GM12878 (cell line): Measurements from ENCODE around the gene SRM. TPM values are rescaled to one million over a fixed set of nuclear protein-coding genes. Genes with fewer than 3 reads are reported as not detected.

Experiments used
- EP300 ChIP-seq, 2 experiments: fragments of 150-350 bp in 1 of 2; IDR thresholded peaks; 2 replicates each; pipeline ENCODE4 v1.6.1; 2011 to 2012; ENCODE audit warnings: low read depth in 2 of 2, low read length in 2 of 2, borderline replicate concordance in 1 of 2, improper control_type of control experiment in 1 of 2, inconsistent platforms in 1 of 2; ENCODE audit not compliant: control insufficient read depth in 1 of 2
- GATAD2B ChIP-seq: fragments of 450-650 bp; conservative IDR thresholded peaks from 2 replicates; pipeline ENCODE4 v1.6.1; 2017; ENCODE audit warnings: low read depth, mild to moderate bottlenecking, moderate library complexity
- JUND ChIP-seq: IDR thresholded peaks from 2 replicates; pipeline ENCODE4 v1.6.1; 2012; ENCODE audit warnings: low read depth, mild to moderate bottlenecking, low read length, improper control_type of control experiment, moderate library complexity
- RUNX3 ChIP-seq: IDR thresholded peaks from 2 replicates; pipeline ENCODE4 v1.6.1; 2012; ENCODE audit warnings: low read length, inconsistent platforms
- TARDBP ChIP-seq: IDR thresholded peaks from 2 replicates; pipeline ENCODE4 v1.6.1; 2016; ENCODE audit warnings: borderline replicate concordance
- polyA plus RNA-seq, 11 experiments: library from polyadenylated mRNA; depleted of rRNA in 4 of 11; unstranded in 6 of 11; stranded (reverse) in 5 of 11; fragments of >200 nt; fragmentation: Nextera tagmentation in 4 of 11; fragmentation: Illumina TruSeq in 1 of 11; extraction: Ambion mirVana in 4 of 11; extraction: Trizol in 1 of 11; gene quantifications; 1 replicate in 1 of 11; 2 replicates in 10 of 11; pipeline versions ENCODE4 v1.2.1 to v1.2.3, GENCODE V29; 2011 to 2016; ENCODE audit warnings: inconsistent platforms in 2 of 11, missing spikeins in 2 of 11, low read depth in 1 of 11
- total RNA-seq, 4 experiments: library from RNA; depleted of rRNA in 3 of 4; stranded (reverse); fragments of >200 nt in 3 of 4; fragmentation: Illumina TruSeq in 1 of 4; extraction: Trizol in 1 of 4; gene quantifications; 2 replicates each; pipeline versions ENCODE4 v1.2.1 to v1.2.3, GENCODE V29; 2013 to 2021
- TF ChIP-seq, protein P1 (sequence below): fragments of 150-350 bp; IDR thresholded peaks from 2 replicates; pipeline ENCODE4 v1.6.1; 2014; ENCODE audit warnings: mild to moderate bottlenecking, low read depth, low read length

The SRM gene
- total and polyA plus RNA-seq, 10 of the 15 experiments (the other 5 are each of a cell fraction or from before 2014, with no cell fraction given) = 16.7 to 255 (median 81.2) TPM

DNA sequence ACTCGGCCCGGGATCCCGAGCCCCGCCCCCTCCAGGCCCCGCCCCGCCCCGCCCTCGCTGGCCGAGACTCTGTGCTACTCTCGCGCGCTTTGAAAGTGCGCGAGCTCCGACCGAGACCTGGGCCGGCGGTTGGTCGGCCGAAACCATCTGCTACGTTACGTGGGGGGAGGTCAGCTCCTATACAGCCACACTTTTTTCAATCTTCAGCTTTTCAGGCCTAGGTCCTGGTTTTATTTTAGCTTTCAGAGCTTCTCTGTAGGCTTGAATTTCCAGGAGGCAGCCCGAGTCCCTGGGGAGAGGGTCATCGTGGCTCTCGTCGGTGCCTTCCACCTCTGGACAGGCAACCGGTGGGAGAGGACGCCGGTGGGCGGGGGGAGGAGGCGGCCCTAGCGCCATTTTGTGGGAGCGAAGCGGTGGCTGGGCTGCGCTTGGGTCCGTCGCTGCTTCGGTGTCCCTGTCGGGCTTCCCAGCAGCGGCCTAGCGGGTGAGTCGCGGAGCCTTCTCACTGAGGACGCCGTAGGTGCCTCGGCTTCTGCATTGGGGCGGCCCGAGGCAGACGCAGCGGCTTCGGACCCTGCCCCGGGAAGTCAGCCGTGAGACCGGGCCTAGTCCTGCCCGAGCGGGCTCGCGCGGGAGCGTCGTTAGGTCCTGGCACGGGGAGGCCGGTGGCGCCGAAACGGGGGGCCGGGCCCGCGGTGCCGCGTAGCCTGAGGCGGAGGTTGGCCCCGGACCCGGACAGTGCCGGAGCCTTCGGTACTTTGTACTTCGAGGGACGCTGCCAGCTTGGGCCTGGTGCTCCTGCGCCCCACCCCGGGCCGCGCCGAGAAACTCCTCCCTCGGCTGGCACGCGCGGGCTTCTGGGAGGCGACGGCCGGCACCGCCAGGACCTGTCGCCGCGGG lies 47.3 kb downstream of the SRM start, which contains the start of gene TARDBP (continued):
- TF ChIP-seq, protein P1, sequence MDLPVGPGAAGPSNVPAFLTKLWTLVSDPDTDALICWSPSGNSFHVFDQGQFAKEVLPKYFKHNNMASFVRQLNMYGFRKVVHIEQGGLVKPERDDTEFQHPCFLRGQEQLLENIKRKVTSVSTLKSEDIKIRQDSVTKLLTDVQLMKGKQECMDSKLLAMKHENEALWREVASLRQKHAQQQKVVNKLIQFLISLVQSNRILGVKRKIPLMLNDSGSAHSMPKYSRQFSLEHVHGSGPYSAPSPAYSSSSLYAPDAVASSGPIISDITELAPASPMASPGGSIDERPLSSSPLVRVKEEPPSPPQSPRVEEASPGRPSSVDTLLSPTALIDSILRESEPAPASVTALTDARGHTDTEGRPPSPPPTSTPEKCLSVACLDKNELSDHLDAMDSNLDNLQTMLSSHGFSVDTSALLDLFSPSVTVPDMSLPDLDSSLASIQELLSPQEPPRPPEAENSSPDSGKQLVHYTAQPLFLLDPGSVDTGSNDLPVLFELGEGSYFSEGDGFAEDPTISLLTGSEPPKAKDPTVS = 0 out of 2 replicates have a peak, but pooled peaks have one; percentile 31
- TF ChIP-seq EP300 (IDR thresholded peaks at IDR 0.05; ENCODE audit: borderline replicate concordance in 1 of 2, control insufficient read depth in 1 of 2, low read depth in 2 of 2, low read length in 2 of 2) (peak in 1 of 2 experiments; percentile 11; a peak in 1 of 4 replicates), JUND (peak; percentile 99), GATAD2B (peak; percentile 94), TARDBP (peak; percentile 63; the same call in 1 of the 2 replicates), RUNX3 (peak; percentile 74)

Other genes starting within 250 kb of the SRM start
- gene TARDBP, start 47.4 kb downstream of the SRM start, total RNA-seq (2014; rRNA removed) = 55.6 and 64.1 TPM in 2 replicates
- 124 and 135 TPM in 2 replicates for gene TARDBP, start 47.4 kb downstream of the SRM start, total RNA-seq (2014; rRNA removed; fragmentation: Illumina TruSeq; extraction: Trizol)
- gene TARDBP, start 47.4 kb downstream of the SRM start, total RNA-seq (2021) = 155 and 174 TPM in 2 replicates
- 209 and 284 TPM in 2 replicates for gene TARDBP, start 47.4 kb downstream of the SRM start, polyA plus RNA-seq (2011; rRNA removed)
- 318 and 350 TPM in 2 replicates for gene TARDBP, start 47.4 kb downstream of the SRM start, polyA plus RNA-seq (2014; fragmentation: Illumina TruSeq; extraction: Trizol)
- 100 to 1,000 TPM in 1 of 2 experiments, 10 to 100 TPM in 1; 76.1 to 171 TPM for gene TARDBP, start 47.4 kb downstream of the SRM start, polyA plus RNA-seq (2014; fragmentation: Nextera tagmentation; extraction: Ambion mirVana)
- 212 and 257 TPM in 2 replicates for gene TARDBP, start 47.4 kb downstream of the SRM start, polyA plus RNA-seq (2014; rRNA removed)
- 100 to 1,000 TPM; 251 to 253 TPM for gene TARDBP, start 47.4 kb downstream of the SRM start, polyA plus RNA-seq (2016; fragmentation: Nextera tagmentation; extraction: Ambion mirVana)
- 0.05 TPM in 1 of 2 replicates, not detected in the other for gene MASP2, start 12.8 kb downstream of the SRM start, total RNA-seq (2014; rRNA removed)
- 0.04 TPM in 1 of 2 replicates, not detected in the other for gene MASP2, start 12.8 kb downstream of the SRM start, total RNA-seq (2014; rRNA removed; fragmentation: Illumina TruSeq; extraction: Trizol)
- gene MASP2, start 12.8 kb downstream of the SRM start, total RNA-seq (2021) = not detected in 2 replicates
- gene MASP2, start 12.8 kb downstream of the SRM start, polyA plus RNA-seq (2011; rRNA removed) = not detected in 2 replicates
- gene MASP2, start 12.8 kb downstream of the SRM start, polyA plus RNA-seq (2014; fragmentation: Illumina TruSeq; extraction: Trizol) = not detected in 2 replicates
- gene MASP2, start 12.8 kb downstream of the SRM start, polyA plus RNA-seq (2014; fragmentation: Nextera tagmentation; extraction: Ambion mirVana) = under 1 TPM in 1 of 2 experiments, not detected in 1; 0.06 TPM
- not detected in 2 replicates for gene MASP2, start 12.8 kb downstream of the SRM start, polyA plus RNA-seq (2014; rRNA removed)
- gene MASP2, start 12.8 kb downstream of the SRM start, polyA plus RNA-seq (2016; fragmentation: Nextera tagmentation; extraction: Ambion mirVana) = under 1 TPM in 1 of 2 experiments, not detected in 1; 0.21 TPM
- gene EXOSC10, start 39.9 kb upstream of the SRM start, total RNA-seq (2014; rRNA removed) = 70.3 and 81.2 TPM in 2 replicates
- 54.3 and 58.3 TPM in 2 replicates for gene EXOSC10, start 39.9 kb upstream of the SRM start, total RNA-seq (2014; rRNA removed; fragmentation: Illumina TruSeq; extraction: Trizol)
- 60.0 and 62.5 TPM in 2 replicates for gene EXOSC10, start 39.9 kb upstream of the SRM start, total RNA-seq (2021)
- 52.8 and 60.4 TPM in 2 replicates for gene EXOSC10, start 39.9 kb upstream of the SRM start, polyA plus RNA-seq (2011; rRNA removed)
- gene EXOSC10, start 39.9 kb upstream of the SRM start, polyA plus RNA-seq (2014; fragmentation: Illumina TruSeq; extraction: Trizol) = 75.6 and 78.9 TPM in 2 replicates
- 10 to 100 TPM; 16.2 to 16.7 TPM for gene EXOSC10, start 39.9 kb upstream of the SRM start, polyA plus RNA-seq (2014; fragmentation: Nextera tagmentation; extraction: Ambion mirVana)
- 70.7 and 76.0 TPM in 2 replicates for gene EXOSC10, start 39.9 kb upstream of the SRM start, polyA plus RNA-seq (2014; rRNA removed)
- gene EXOSC10, start 39.9 kb upstream of the SRM start, polyA plus RNA-seq (2016; fragmentation: Nextera tagmentation; extraction: Ambion mirVana) = 10 to 100 TPM; 78.6 to 86.5 TPM
- not detected in 2 replicates for gene ANGPTL7, start 129.3 kb upstream of the SRM start, total RNA-seq (2014; rRNA removed)
- not detected in 2 replicates for gene ANGPTL7, start 129.3 kb upstream of the SRM start, total RNA-seq (2014; rRNA removed; fragmentation: Illumina TruSeq; extraction: Trizol)
- gene ANGPTL7, start 129.3 kb upstream of the SRM start, total RNA-seq (2021) = not detected in 2 replicates
- not detected in 2 replicates for gene ANGPTL7, start 129.3 kb upstream of the SRM start, polyA plus RNA-seq (2011; rRNA removed)
- not detected in 2 replicates for gene ANGPTL7, start 129.3 kb upstream of the SRM start, polyA plus RNA-seq (2014; fragmentation: Illumina TruSeq; extraction: Trizol)
- gene ANGPTL7, start 129.3 kb upstream of the SRM start, polyA plus RNA-seq (2014; fragmentation: Nextera tagmentation; extraction: Ambion mirVana) = not detected
- not detected in 2 replicates for gene ANGPTL7, start 129.3 kb upstream of the SRM start, polyA plus RNA-seq (2014; rRNA removed)
- under 1 TPM in 1 of 2 experiments, not detected in 1; 0.09 TPM for gene ANGPTL7, start 129.3 kb upstream of the SRM start, polyA plus RNA-seq (2016; fragmentation: Nextera tagmentation; extraction: Ambion mirVana)
- 35.4 and 35.9 TPM in 2 replicates for gene MTOR, start 202.5 kb upstream of the SRM start, total RNA-seq (2014; rRNA removed)
- 29.2 and 30.4 TPM in 2 replicates for gene MTOR, start 202.5 kb upstream of the SRM start, total RNA-seq (2014; rRNA removed; fragmentation: Illumina TruSeq; extraction: Trizol)
- 38.4 and 41.8 TPM in 2 replicates for gene MTOR, start 202.5 kb upstream of the SRM start, total RNA-seq (2021)
- 18.5 and 30.9 TPM in 2 replicates for gene MTOR, start 202.5 kb upstream of the SRM start, polyA plus RNA-seq (2011; rRNA removed)
- 32.2 and 32.6 TPM in 2 replicates for gene MTOR, start 202.5 kb upstream of the SRM start, polyA plus RNA-seq (2014; fragmentation: Illumina TruSeq; extraction: Trizol)
- 1 to 10 TPM; 6.6 to 7.5 TPM for gene MTOR, start 202.5 kb upstream of the SRM start, polyA plus RNA-seq (2014; fragmentation: Nextera tagmentation; extraction: Ambion mirVana)
- 28.9 and 29.2 TPM in 2 replicates for gene MTOR, start 202.5 kb upstream of the SRM start, polyA plus RNA-seq (2014; rRNA removed)
- 10 to 100 TPM; 24.3 to 26.5 TPM for gene MTOR, start 202.5 kb upstream of the SRM start, polyA plus RNA-seq (2016; fragmentation: Nextera tagmentation; extraction: Ambion mirVana)
- 10.2 and 10.4 TPM in 2 replicates for gene UBIAD1, start 213.2 kb upstream of the SRM start, total RNA-seq (2014; rRNA removed)
- 13.8 and 14.4 TPM in 2 replicates for gene UBIAD1, start 213.2 kb upstream of the SRM start, total RNA-seq (2014; rRNA removed; fragmentation: Illumina TruSeq; extraction: Trizol)
- 20.6 and 23.9 TPM in 2 replicates for gene UBIAD1, start 213.2 kb upstream of the SRM start, total RNA-seq (2021)
- gene UBIAD1, start 213.2 kb upstream of the SRM start, polyA plus RNA-seq (2011; rRNA removed) = 9.5 and 14.1 TPM in 2 replicates
- gene UBIAD1, start 213.2 kb upstream of the SRM start, polyA plus RNA-seq (2014; fragmentation: Illumina TruSeq; extraction: Trizol) = 14.1 and 19.4 TPM in 2 replicates
- 1 to 10 TPM; 4.5 to 5.7 TPM for gene UBIAD1, start 213.2 kb upstream of the SRM start, polyA plus RNA-seq (2014; fragmentation: Nextera tagmentation; extraction: Ambion mirVana)
- gene UBIAD1, start 213.2 kb upstream of the SRM start, polyA plus RNA-seq (2014; rRNA removed) = 17.7 and 17.8 TPM in 2 replicates
- gene UBIAD1, start 213.2 kb upstream of the SRM start, polyA plus RNA-seq (2016; fragmentation: Nextera tagmentation; extraction: Ambion mirVana) = 10 to 100 TPM; 22.7 to 23.8 TPM